Ascending aorta (tissue), 2 donors: ENCODE results near the gene CLASP1. TPM values are rescaled to one million over a fixed set of nuclear protein-coding genes. Genes with fewer than 3 reads are reported as not detected.
"Not testable (repeated sequence)": the region's sequence is repeated elsewhere in the genome, so short reads cannot be mapped to it uniquely, and the experiment has no call there.

ENCODE experiments used
- DNase-seq, 2 donors: peaks; one replicate each; pipeline ENCODE4 v3.0.0-alpha.2; 2019; ENCODE audit warnings: low spot score in 2 of 2
- H3K27ac ChIP-seq, 2 donors: fragments of 200-600 bp; sonication (generic); one replicate each; pipeline ENCODE4 v1.5.1; 2016 to 2017; ENCODE audit warnings: mild to moderate bottlenecking in 1 of 2
- H3K27me3 ChIP-seq: fragments of 200-600 bp; sonication (generic); one replicate; pipeline ENCODE4 v1.5.1; 2017
- H3K36me3 ChIP-seq, 2 donors: fragments of 200-600 bp; sonication (generic); one replicate each; pipeline ENCODE4 v1.5.1; 2016
- H3K4me1 ChIP-seq, 2 donors: fragments of 200-600 bp; sonication (generic); one replicate each; pipeline ENCODE4 v1.5.1; 2016 to 2017; ENCODE audit warnings: mild to moderate bottlenecking in 1 of 2
- H3K4me3 ChIP-seq, 2 donors: fragments of 200-600 bp; sonication (generic); one replicate each; pipeline ENCODE4 v1.5.1; 2016 to 2017; ENCODE audit warnings: mild to moderate bottlenecking in 1 of 2
- H3K9me3 ChIP-seq, 2 donors: fragments of 200-600 bp; sonication (generic); one replicate each; pipeline ENCODE4 v1.5.1; 2016
- CTCF ChIP-seq, 3 experiments: fragments of 200-600 bp in 2 of 3; fragments of 450-650 bp in 1 of 3; sonication (generic) in 2 of 3; IDR thresholded peaks; one replicate each; pipeline ENCODE4 v1.5.1; 2016 to 2019; ENCODE audit warnings: antibody characterized with exemption in 3 of 3, mild to moderate bottlenecking in 1 of 3, moderate library complexity in 1 of 3
- intact Hi-C: fragments of 100-400 bp; cut with DNase I; formaldehyde crosslinking; loops from one replicate; pipeline ENCODE4 v1.15.1; 2023
- total RNA-seq: library from RNA; depleted of rRNA; stranded (reverse); fragments of >200 nt; gene quantifications from one replicate; pipeline ENCODE4 v1.1.0, GENCODE V29; 2016

The CLASP1 gene
- total RNA-seq, 1 donor from 2014 or later, result 78.0 TPM

DNA sequence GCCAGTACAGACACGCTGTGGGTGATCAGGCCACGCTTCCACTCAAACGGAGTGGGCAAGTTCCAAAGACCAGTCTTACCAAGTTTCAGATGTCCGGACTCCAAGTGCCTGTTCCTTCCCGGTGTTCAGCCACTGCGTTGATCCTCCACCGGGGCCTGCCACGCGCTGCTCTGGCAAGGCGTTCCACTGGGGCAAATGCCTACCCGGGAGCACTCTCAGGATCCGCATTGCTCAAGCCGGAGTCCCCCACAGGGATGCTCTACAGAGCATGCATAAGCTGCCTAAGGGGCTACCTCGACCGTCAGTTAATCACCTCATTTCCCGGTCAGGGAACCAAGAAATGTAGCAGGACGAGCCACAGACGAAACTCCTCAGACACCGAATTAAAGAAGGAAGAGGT lies 37.0 kb upstream of the CLASP1 start:
- Histone ChIP-seq H3K36me3 (no peaks in the 10 kb centered on the region), H3K27me3 (no peaks in the 10 kb centered on the region), H3K9me3 (peaks cover 19 to 25% of the 10 kb centered on the region in 2 donors), H3K4me3 (no peak overlapping the region), H3K27ac (no peak overlapping the region), H3K4me1 (no peaks in the 10 kb centered on the region)
- intact Hi-C loops, result no loop called here
- TF ChIP-seq CTCF (IDR thresholded peaks at IDR 0.05), result no peak
- no peak for DNase-seq

DNA sequence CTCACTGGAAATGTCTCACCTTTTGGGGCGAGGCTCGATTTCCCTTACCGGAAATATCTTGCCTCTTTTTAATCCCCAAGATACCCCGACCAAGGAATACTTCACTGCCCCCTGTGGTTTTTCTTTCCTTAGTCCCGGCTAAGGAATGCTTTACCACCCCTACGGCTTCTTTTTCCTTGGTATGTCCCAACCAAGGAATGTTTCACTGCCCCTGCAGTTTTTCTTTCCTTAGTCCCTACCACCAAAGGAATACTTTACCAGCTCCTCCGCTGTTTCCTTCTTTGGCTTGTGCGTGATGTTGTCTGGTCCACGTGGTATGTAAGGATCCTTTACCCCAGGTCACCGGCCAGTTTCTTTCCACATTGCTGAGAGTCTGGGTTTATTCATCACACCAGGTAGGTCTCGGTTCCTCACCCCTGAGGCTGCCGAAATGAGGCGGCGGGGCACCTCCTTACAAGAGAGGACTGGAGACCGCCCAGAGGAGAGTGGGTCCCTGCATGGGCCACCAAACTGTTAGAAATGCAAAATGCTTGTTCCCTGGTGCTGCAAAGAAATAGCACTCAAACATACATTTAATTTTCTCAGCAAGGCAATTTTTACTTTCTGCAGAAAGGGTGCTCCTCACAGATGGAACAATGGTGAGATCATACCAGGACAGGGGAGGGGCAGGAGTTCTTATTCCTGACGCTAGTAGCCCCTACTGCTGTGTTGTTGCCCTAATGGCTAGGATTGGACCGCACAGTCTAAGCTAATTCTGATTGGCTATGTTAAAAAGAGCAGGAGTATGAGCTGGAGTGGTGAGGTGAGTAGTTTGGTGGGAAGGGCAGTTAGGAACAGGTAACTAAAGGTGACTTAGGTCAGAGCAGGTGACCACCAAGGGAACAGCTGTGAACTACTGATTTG lies 33.4 kb upstream of the CLASP1 start:
- Histone ChIP-seq H3K36me3 (no peaks in the 10 kb centered on the region), H3K27me3 (no peaks in the 10 kb centered on the region), H3K9me3 (peaks cover 19 to 49% of the 10 kb centered on the region in 2 donors), H3K27ac (no peak overlapping the region), H3K4me3 (no peak overlapping the region), H3K4me1 (no peaks in the 10 kb centered on the region)
- no peak for DNase-seq
- intact Hi-C loops, result no loop called here
- no peak for TF ChIP-seq CTCF (IDR thresholded peaks at IDR 0.05)

GRCh38 chr2:121677855-121678254 lies 28.6 kb upstream of the CLASP1 start:
- Histone ChIP-seq H3K9me3 (peaks cover 8 to 84% of the 10 kb centered on the region in 2 donors), H3K36me3 (no peaks in the 10 kb centered on the region), H3K4me3 (no peak overlapping the region), H3K4me1 (no peaks in the 10 kb centered on the region), H3K27me3 (no peaks in the 10 kb centered on the region), H3K27ac (no peak overlapping the region)
- intact Hi-C loops, result no loop called here
- DNase-seq, result no peak
- TF ChIP-seq CTCF (IDR thresholded peaks at IDR 0.05), result no peak

- H3K4me1 ChIP-seq, H3K27me3 ChIP-seq, H3K27ac ChIP-seq, H3K4me3 ChIP-seq, intact Hi-C loops, H3K36me3 ChIP-seq, DNase-seq: not testable (repeated sequence)
- peaks cover 0 to 40% of the 10 kb centered on the region in 2 donors for H3K9me3 ChIP-seq
Observed at GRCh38 chr2:121671621-121672020, 22.4 kb upstream of the CLASP1 start.

- Histone ChIP-seq H3K27me3 (no peaks in the 10 kb centered on the region), H3K4me1 (no peaks in the 10 kb centered on the region), H3K36me3 (no peaks in the 10 kb centered on the region), H3K4me3 (no peak overlapping the region), H3K27ac (no peak overlapping the region), H3K9me3 (peaks cover 0 to 26% of the 10 kb centered on the region in 2 donors)
- no peak for TF ChIP-seq CTCF (IDR thresholded peaks at IDR 0.05)
- intact Hi-C loops, result no loop called here
- no peak for DNase-seq
Observed at GRCh38 chr2:121670181-121670580, 20.9 kb upstream of the CLASP1 start.

- H3K36me3 ChIP-seq, result no peaks in the 10 kb centered on the region
- TF ChIP-seq CTCF (IDR thresholded peaks at IDR 0.05), result no peak
- no peaks in the 10 kb centered on the region for H3K4me1 ChIP-seq
- H3K4me3 ChIP-seq, result no peak overlapping the region
- H3K9me3 ChIP-seq, result peaks cover 0 to 2% of the 10 kb centered on the region in 2 donors
- H3K27ac ChIP-seq, result no peak overlapping the region
- intact Hi-C loops, result no loop called here
- no peaks in the 10 kb centered on the region for H3K27me3 ChIP-seq
- no peak for DNase-seq
Observed at GRCh38 chr2:121667618-121668017, 18.4 kb upstream of the CLASP1 start.
